MCF 10A (cell line): Measurements from ENCODE around the gene MOCS2. TPM values are rescaled to one million over a fixed set of nuclear protein-coding genes. Genes with fewer than 3 reads are reported as not detected.
A peak's percentile ranks its signal among the peaks of the same experiment; 100 is the strongest.

Source experiments
- BruUV-seq: library from RNA; stranded (reverse); fragments of 400-500 nt; replicated peaks from 2 replicates; lab custom pipeline; 2021; lab: Mats Ljungman, UMichigan
- CTCF ChIA-PET: fragments of 300-600 bp; sonication (Branson Sonifier 250); formaldehyde crosslinking; extraction: SDS; loops from one replicate; lab custom pipeline; 2021; ENCODE audit warnings: antibody characterized with exemption, inconsistent platforms; lab: Yijun Ruan, JAX
- POLR2A ChIA-PET: fragments of 300-600, 350-650 bp; sonication (Branson Sonifier 250); formaldehyde crosslinking; extraction: SDS; loops from one replicate; lab custom pipeline; 2020; ENCODE audit warnings: antibody characterized with exemption, inconsistent platforms; lab: Yijun Ruan, JAX
- DNase-seq: peaks from one replicate; pipeline ENCODE4 v3.0.0-alpha.2; 2018; ENCODE audit not compliant: unreplicated experiment
- H3K27ac Mint-ChIP-seq: one replicate; pipeline ENCODE4 v1.8.0; 2022; ENCODE audit warnings: mild to moderate bottlenecking, low read depth, mixed read lengths; ENCODE audit not compliant: unreplicated experiment
- H3K27me3 Mint-ChIP-seq: one replicate; pipeline ENCODE4 v1.8.0; 2022; ENCODE audit warnings: mixed read lengths; ENCODE audit not compliant: insufficient read depth, unreplicated experiment
- H3K36me3 Mint-ChIP-seq: one replicate; pipeline ENCODE4 v1.8.0; 2022; ENCODE audit warnings: mild to moderate bottlenecking, moderate library complexity, mixed read lengths; ENCODE audit not compliant: insufficient read depth, unreplicated experiment
- H3K4me1 Mint-ChIP-seq: one replicate; pipeline ENCODE4 v1.8.0; 2022; ENCODE audit warnings: mixed read lengths; ENCODE audit not compliant: insufficient read depth, unreplicated experiment
- H3K4me3 Mint-ChIP-seq: one replicate; pipeline ENCODE4 v1.8.0; 2022; ENCODE audit warnings: mild to moderate bottlenecking, moderate library complexity, mixed read lengths; ENCODE audit not compliant: unreplicated experiment
- H3K9me3 Mint-ChIP-seq: one replicate; pipeline ENCODE4 v1.8.0; 2022; ENCODE audit warnings: mixed read lengths; ENCODE audit not compliant: unreplicated experiment
- CTCF ChIP-seq: fragments of 200-600 bp; IDR thresholded peaks from one replicate; pipeline ENCODE4 v1.8.0; 2022; ENCODE audit warnings: antibody characterized with exemption, mild to moderate bottlenecking; ENCODE audit not compliant: unreplicated experiment
- intact Hi-C: fragments of 100-400 bp; cut with micrococcal nuclease; formaldehyde crosslinking; loops from 2 replicates; pipeline ENCODE4 v1.14.1; 2022
- total RNA-seq: library from RNA; stranded (reverse); gene quantifications from 2 replicates; pipeline ENCODE4 v1.2.3, GENCODE V29; 2022

MOCS2 gene
- total RNA-seq, 1 experiment from 2014 or later = 43.0 TPM

GRCh38 chr5:53123702-53124101 is 14.1 kb upstream of the MOCS2 start:
- Mint-ChIP-seq H3K27me3 (no peaks in the 10 kb centered on the region), H3K27ac (no peak overlapping the region), H3K36me3 (no peaks in the 10 kb centered on the region), H3K9me3 (no peaks in the 10 kb centered on the region), H3K4me3 (no peak overlapping the region), H3K4me1 (peaks cover 5% of the 10 kb centered on the region)
- ChIA-PET CTCF (interaction anchor here (0.6 to 3.3 kb wide), 13 partner anchors 8 to 1110 kb away, joined by 3 to 12 read pairs (median 3); partner anchors contain the start of gene MOCS2), POLR2A (no interaction called here)
- peak; percentile 12 for TF ChIP-seq CTCF
- DNase-seq = peak; percentile 11
- BruUV-seq = no TSS peak
- intact Hi-C loops = loop anchor here (2.0 to 5.0 kb wide), 2 partner anchors 309 to 1105 kb away; no protein-coding TSS in a partner anchor

- intact Hi-C loops = loop anchor here (5.0 kb wide), 1 partner anchor 312 kb away; no protein-coding TSS in a partner anchor
- H3K4me3 Mint-ChIP-seq = no peak overlapping the region
- no peak for DNase-seq
- H3K4me1 Mint-ChIP-seq = no peaks in the 10 kb centered on the region
- H3K27ac Mint-ChIP-seq = no peak overlapping the region
- no peak for TF ChIP-seq CTCF
- no peaks in the 10 kb centered on the region for H3K9me3 Mint-ChIP-seq
- H3K36me3 Mint-ChIP-seq = no peaks in the 10 kb centered on the region
- no TSS peak for BruUV-seq
- ChIA-PET POLR2A (no interaction called here), CTCF (interaction anchor here (1.0 kb wide), 1 partner anchor 8 kb away, joined by 5 read pairs; no protein-coding TSS in a partner anchor)
- no peaks in the 10 kb centered on the region for H3K27me3 Mint-ChIP-seq
Measured at GRCh38 chr5:53120165-53120564, 10.6 kb upstream of the MOCS2 start.

GRCh38 chr5:53118879-53119278 is 9.3 kb upstream of the MOCS2 start:
- H3K27ac Mint-ChIP-seq = no peak overlapping the region
- H3K4me3 Mint-ChIP-seq = no peak overlapping the region
- no peaks in the 10 kb centered on the region for H3K36me3 Mint-ChIP-seq
- H3K9me3 Mint-ChIP-seq = no peaks in the 10 kb centered on the region
- intact Hi-C loops = no loop called here
- no TSS peak for BruUV-seq
- DNase-seq = no peak
- no peak for TF ChIP-seq CTCF
- H3K4me1 Mint-ChIP-seq = no peaks in the 10 kb centered on the region
- no peaks in the 10 kb centered on the region for H3K27me3 Mint-ChIP-seq
- POLR2A ChIA-PET = interaction anchor here (0.6 kb wide), 1 partner anchor 9 kb away, joined by 3 read pairs; the partner anchor contains the start of gene MOCS2
- CTCF ChIA-PET = interaction anchor here (0.9 to 1.4 kb wide), 3 partner anchors 9 to 170 kb away, joined by 3 to 4 read pairs (median 4); partner anchors contain the start of gene MOCS2

GRCh38 chr5:53116597-53116996 is 7.0 kb upstream of the MOCS2 start:
- CTCF ChIA-PET = interaction anchor here (1.2 to 2.0 kb wide), 4 partner anchors 19 to 1127 kb away, joined by 4 to 12 read pairs (median 5); no protein-coding TSS in a partner anchor

More at GRCh38 chr5:53116597-53116996, 7.0 kb upstream of the MOCS2 start:
- no TSS peak for BruUV-seq
- no peaks in the 10 kb centered on the region for H3K27me3 Mint-ChIP-seq
- intact Hi-C loops = no loop called here
- POLR2A ChIA-PET = no interaction called here
- H3K4me3 Mint-ChIP-seq = no peak overlapping the region
- no peaks in the 10 kb centered on the region for H3K36me3 Mint-ChIP-seq
- no peak for DNase-seq
- H3K4me1 Mint-ChIP-seq = no peaks in the 10 kb centered on the region
- no peak overlapping the region for H3K27ac Mint-ChIP-seq
- no peak for TF ChIP-seq CTCF
- H3K9me3 Mint-ChIP-seq = no peaks in the 10 kb centered on the region
